Left lobe of liver (tissue), 2 donors: ENCODE data around the gene RGS6. TPM values are rescaled to one million over a fixed set of nuclear protein-coding genes. Genes with fewer than 3 reads are reported as not detected.

Source experiments
- ATAC-seq: fragments of 200-7000 bp; cut with Tn5 transposase; one replicate; pipeline ENCODE4 v1.9.1; 2020; ENCODE audit warnings: mild to moderate bottlenecking, moderate library complexity
- DNase-seq: peaks from one replicate; pipeline ENCODE4 v3.0.0-alpha.2; 2020; ENCODE audit warnings: low spot score
- total RNA-seq: library from RNA; stranded (reverse); gene quantifications from one replicate; pipeline ENCODE4 v1.2.1, GENCODE V29; 2021
- donor health status: DM: no; HTN: no; CAD: no; lungs with moderate emphysema.
- donor health status: DM: no; HTN: yes; CAD: no.

The RGS6 gene
- total RNA-seq, 1 donor from 2014 or later: not detected

DNA sequence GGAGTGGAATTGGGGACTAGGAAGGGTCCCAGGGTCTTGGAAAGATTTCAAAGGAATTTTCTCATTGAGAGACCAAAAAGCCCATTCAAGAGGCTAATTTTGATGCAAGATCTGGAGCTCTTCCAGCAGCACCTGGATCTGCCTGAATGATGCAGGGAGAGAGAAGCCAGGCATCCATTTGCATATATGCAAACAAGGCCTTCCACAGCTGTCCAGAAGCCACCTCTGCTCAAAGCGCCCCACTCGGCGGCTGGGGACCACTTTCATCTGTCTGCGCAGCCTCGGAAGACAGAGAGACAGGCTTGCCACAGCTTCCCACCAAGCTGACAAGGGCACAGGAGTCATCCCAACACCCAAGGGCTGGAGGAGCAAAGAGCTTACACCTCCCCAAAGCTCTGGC is 666.1 kb downstream of the RGS6 start:
- DNase-seq (no peak), ATAC-seq (no peak)

DNA sequence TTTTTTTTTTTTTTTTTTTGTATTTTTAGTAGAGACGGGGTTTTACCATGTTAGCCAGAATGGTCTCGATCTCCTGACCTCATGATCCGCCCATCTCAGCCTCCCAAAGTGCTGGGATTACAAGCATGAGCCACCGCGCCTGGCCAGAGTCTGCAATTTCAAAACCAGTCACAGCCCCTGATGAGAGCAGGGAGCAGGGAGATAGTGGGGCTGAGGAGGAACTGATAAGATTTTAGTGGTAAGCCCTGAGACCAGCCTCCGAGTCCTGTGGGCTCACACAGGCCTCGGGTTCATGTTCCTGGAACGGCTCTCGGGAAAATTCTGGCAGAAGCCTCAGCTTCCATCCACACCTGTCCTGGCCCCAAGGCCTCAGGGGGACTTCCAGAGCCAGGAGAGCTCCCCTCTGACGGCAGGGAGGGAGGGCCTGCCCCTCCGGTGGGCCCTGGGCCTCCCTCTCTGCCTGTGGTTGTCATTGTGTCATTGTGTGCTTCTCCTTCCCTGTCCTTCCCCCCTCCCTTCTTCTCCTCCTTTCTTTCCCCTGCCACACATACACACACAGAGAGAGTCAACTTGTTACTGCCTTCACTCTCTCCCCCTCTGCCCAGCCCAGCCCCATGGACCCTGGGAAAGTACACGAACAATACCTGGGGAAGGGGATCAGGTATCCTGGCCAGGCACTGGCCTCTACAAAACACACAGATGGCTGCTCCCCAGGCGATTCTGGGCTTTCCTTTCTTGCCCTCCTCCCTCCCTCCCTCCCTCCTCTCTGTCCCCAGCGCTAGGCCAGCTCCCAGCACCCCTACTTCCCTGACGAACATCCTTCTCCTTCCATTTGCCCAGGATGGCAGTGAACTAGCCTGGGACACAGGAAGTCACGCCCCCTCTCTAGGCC is 667.6 kb downstream of the RGS6 start:
- DNase-seq (no peak), ATAC-seq (no peak)

DNA sequence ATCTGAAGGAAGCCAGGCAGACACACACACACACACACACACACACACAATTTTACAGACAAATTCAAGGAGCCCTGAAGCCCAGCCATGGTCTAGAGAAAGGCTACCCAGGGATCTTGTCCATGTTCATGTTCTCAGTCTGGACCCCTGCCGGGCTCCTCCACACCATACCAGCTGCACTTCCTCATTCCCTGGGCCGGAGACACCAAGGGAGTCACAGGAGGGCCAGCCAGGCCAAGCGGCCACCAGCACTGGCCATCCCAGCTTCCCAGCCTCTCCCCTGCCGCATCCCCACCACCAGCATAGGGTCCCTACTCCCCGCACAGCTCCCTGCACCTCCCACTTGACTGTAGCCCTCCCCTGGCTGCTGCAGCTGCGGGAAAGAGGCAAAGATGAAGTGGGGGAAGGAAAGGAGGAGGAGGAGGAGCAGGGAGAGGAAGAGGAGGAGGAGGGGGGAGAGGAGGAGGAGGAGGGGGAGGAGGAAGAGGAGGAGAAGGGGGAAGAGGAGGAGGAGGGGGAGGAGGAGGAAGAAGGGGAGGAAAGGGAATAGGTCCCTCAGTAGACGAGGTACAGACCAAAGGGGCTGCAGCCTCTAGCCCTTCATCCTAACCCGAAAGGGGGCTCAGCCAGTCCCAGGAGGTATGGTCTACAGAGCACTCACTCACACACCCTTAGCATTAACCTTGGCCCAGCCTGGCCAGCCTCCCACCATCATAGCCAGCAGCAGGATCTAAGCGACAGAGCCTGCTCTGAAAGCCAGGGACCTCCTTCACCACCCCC is 668.5 kb downstream of the RGS6 start:
- ATAC-seq (peak; percentile 34), DNase-seq (no peak)

GRCh38 chr14:72603639-72604038 is 671.4 kb downstream of the RGS6 start:
- peak; percentile 15 for DNase-seq
- ATAC-seq: no peak

DNA sequence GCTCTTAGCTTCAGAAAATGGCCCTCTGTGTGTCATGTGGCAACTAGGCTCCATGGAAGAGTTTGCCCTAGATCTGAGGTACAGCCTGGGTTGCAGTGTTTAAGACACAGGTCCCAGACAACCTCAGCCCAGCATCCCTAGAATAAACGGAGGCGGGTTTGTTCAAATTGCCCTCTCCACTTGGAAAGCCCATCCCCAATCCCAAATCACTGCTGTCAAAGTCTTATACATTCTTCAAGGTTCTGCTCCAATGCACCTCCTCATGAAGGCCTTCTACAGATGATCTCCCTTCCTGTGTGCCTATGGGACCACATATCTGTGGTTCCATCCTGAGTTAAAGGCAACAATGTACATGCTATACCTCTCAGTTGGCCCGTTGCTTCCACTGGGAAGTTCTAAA is 671.9 kb downstream of the RGS6 start:
- DNase-seq: peak; percentile 11

GRCh38 chr14:72605096-72605920 is 673.1 kb downstream of the RGS6 start:
- DNase-seq (peak; percentile 33), ATAC-seq (no peak)

More for the DNA sequence above, 671.9 kb downstream of the RGS6 start:
- ATAC-seq: no peak

GRCh38 chr14:72605921-72606220 is 673.6 kb downstream of the RGS6 start:
- DNase-seq (no peak), ATAC-seq (no peak)

GRCh38 chr14:72606879-72607278 is 674.6 kb downstream of the RGS6 start:
- ATAC-seq (no peak), DNase-seq (no peak)

GRCh38 chr14:72607386-72608130 is 675.3 kb downstream of the RGS6 start:
- DNase-seq: peak; percentile 22
- ATAC-seq: no peak

- no peak for ATAC-seq
- peak; percentile 18 for DNase-seq
These were observed 676.4 kb downstream of the RGS6 start for GRCh38 chr14:72608391-72609204.

DNA sequence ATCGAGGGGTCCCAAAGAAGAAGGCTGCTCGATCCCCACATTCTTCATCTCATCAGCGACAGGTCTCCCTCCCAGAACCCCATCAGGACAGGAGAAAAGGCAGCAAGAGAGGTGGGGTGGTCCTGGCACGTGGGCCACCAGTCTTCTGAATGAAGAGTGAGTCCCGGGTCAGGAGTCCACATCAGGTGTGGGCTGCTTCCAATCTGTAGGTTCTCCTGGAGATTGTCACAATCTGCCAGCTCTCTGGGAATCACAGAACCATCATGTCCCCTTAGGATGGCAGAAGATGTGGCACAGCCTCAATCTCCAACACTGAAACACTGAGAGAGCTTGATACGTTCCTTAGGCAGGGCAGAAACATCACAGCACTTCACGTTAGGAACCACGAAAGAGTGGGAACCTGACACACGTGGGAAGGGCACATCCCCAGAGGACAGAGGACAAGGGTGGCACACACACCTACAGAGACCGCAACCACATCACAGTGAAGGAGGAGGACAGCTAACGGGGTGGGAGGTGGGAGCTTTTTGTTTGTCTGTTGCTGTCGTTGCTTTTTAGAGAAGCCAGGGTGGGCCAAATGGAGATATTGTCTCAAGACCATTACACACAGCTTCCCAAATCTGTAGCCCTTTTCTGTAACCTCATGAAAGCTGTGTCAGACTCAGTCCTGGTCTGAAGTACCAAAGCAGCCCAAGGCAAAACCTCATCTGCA is 677.1 kb downstream of the RGS6 start:
- DNase-seq (peak; percentile 33), ATAC-seq (no peak)

GRCh38 chr14:72610096-72610830 is 678.0 kb downstream of the RGS6 start:
- ATAC-seq: no peak
- DNase-seq: peak; percentile 43

DNA sequence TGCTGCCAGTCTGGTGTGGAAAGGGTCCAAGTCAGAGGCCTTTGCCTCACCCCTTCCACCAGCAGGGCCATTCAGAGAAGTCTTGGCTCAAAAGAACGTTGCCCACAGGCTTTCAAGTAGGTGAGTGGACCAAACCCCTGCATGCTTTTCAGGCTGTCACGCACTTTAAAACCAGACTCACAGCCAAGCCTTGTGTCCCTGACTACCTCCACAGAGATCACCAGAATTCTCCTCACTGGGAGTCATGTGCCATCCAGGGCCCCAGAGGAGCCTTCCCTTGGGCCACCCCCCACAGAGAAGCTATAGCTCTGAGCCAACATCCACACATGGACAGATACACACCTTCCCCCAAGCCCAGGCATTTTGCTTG is 678.6 kb downstream of the RGS6 start:
- no peak for ATAC-seq
- DNase-seq: no peak

DNA sequence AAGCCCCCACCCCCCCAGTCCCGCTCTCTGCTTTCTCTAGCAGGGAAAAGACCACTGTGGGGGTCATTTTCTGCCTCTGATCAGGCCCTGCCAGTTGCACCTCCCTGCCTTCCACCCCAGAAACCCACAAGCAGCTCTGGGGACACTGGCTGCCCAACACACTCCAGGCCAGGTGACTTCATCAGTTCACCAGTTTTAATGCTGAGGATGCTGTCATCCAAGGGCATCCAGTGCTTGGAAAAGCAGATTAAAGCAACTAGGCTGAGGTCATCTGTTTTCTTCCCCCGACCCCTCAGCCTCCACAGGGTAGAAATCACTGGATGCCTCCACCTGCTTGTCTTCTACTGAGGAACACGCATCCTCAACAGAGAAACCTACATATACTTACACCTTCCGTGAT is 679.3 kb downstream of the RGS6 start:
- DNase-seq (peak; percentile 33), ATAC-seq (no peak)

- no peak for ATAC-seq
- DNase-seq: peak; percentile 27
These were observed 679.8 kb downstream of the RGS6 start for GRCh38 chr14:72612041-72612440.

GRCh38 chr14:72613231-72613974 is 681.2 kb downstream of the RGS6 start:
- ATAC-seq (peak; percentile 91), DNase-seq (peak; percentile 96)

DNA sequence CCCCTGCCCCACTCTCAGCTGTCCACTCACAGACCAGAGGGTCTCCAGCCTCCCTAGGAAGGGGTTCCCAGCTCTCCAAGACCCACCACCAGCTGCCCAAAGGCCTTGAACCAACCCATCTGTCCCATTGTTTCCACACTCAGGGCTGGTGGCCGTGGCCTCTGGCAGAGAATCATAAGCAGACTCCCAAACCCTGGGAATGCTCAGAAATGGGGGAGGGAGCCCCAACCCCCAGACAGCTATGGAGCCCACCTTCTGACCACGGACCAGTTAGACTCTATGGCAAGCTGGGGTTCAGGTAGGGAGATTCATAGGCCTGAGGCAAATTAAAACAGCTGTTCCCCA is 681.7 kb downstream of the RGS6 start:
- no peak for ATAC-seq
- peak; percentile 39 for DNase-seq

DNA sequence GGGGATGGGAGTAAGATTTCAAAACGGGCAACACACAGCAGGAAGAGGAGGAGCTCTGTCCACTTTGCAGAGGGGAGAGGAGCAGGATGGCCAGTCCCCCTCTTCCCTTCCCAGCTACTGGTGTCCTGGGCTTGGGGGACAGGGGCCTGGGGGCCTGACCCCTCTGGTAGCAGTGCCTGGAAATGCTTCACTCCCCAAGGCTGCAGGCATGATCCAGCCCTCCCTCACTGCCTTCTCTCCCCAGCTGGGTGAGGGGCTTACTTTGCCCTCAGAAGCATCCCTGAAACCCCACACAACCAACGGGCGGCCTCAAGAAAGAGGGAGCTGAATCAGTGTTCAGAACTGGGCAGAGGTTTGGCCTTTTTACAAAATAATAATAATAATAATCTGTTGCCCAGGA is 682.1 kb downstream of the RGS6 start:
- peak; percentile 33 for DNase-seq

More for the DNA sequence above, 682.1 kb downstream of the RGS6 start:
- ATAC-seq: no peak
